ENCODE measurements around the gene MAST4. TPM values are rescaled to one million over a fixed set of nuclear protein-coding genes. Genes with fewer than 3 reads are reported as not detected.
A peak's percentile ranks its signal among the peaks of the same experiment; 100 is the strongest.

The MAST4 gene
- total and polyA plus RNA-seq, 2 of the 13 experiments (the other 11 are each of a cell fraction or from before 2014, with no cell fraction given), result 3.4 to 3.7 TPM

GRCh38 chr5:67003935-67004729 lies 407.9 kb downstream of the MAST4 start (continued):
- TF ChIP-seq, protein P1, sequence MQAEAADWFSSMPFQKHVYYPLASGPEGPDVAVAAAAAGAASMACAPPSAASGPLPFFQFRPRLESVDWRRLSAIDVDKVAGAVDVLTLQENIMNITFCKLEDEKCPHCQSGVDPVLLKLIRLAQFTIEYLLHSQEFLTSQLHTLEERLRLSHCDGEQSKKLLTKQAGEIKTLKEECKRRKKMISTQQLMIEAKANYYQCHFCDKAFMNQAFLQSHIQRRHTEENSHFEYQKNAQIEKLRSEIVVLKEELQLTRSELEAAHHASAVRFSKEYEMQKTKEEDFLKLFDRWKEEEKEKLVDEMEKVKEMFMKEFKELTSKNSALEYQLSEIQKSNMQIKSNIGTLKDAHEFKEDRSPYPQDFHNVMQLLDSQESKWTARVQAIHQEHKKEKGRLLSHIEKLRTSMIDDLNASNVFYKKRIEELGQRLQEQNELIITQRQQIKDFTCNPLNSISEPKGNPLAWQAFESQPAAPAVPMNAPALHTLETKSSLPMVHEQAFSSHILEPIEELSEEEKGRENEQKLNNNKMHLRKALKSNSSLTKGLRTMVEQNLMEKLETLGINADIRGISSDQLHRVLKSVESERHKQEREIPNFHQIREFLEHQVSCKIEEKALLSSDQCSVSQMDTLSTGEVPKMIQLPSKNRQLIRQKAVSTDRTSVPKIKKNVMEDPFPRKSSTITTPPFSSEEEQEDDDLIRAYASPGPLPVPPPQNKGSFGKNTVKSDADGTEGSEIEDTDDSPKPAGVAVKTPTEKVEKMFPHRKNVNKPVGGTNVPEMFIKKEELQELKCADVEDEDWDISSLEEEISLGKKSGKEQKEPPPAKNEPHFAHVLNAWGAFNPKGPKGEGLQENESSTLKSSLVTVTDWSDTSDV (CRISPR knock-in tag; IDR thresholded peaks at IDR 0.05), result no peak
- TF ChIP-seq GATAD2A (CRISPR knock-in tag; IDR thresholded peaks at IDR 0.05) (peak; percentile 52), MAFK (conservative IDR thresholded peaks at IDR 0.05 in 1 of 2, IDR thresholded peaks at IDR 0.05 in 1 of 2; ENCODE audit: low read length in 2 of 2) (no peak), TBX3 (IDR thresholded peaks at IDR 0.05; ENCODE audit: borderline replicate concordance) (peak; percentile 90), PHF5A (CRISPR knock-in tag; IDR thresholded peaks at IDR 0.05; ENCODE audit: low read depth, unreplicated experiment) (no peak), ZNF543 (CRISPR knock-in tag; IDR thresholded peaks at IDR 0.05) (no peak), RNF219 (CRISPR knock-in tag; IDR thresholded peaks at IDR 0.05) (no peak), HMG20A (CRISPR knock-in tag; IDR thresholded peaks at IDR 0.05; ENCODE audit: borderline replicate concordance) (no peak), ADNP (CRISPR knock-in tag; IDR thresholded peaks at IDR 0.05) (no peak), NR2F6 (IDR thresholded peaks at IDR 0.05) (peak; percentile 21; the same call in 1 of the 2 replicates), NR2F6 (CRISPR knock-in tag; IDR thresholded peaks at IDR 0.05) (no peak), FOXC1 (CRISPR knock-in tag; IDR thresholded peaks at IDR 0.05; ENCODE audit: borderline replicate concordance) (no peak), MEIS2 (CRISPR knock-in tag; IDR thresholded peaks at IDR 0.05) (0 out of 2 replicates have a peak, but pooled peaks have one; percentile 24), ELF1 (CRISPR knock-in tag; IDR thresholded peaks at IDR 0.05) (no peak), DRAP1 (CRISPR knock-in tag; IDR thresholded peaks at IDR 0.05) (peak; percentile 68), MED8 (CRISPR knock-in tag; IDR thresholded peaks at IDR 0.05; ENCODE audit: insufficient replicate concordance) (no peak), SAP130 (CRISPR knock-in tag; IDR thresholded peaks at IDR 0.05; ENCODE audit: low read depth) (peak; percentile 78), MAX (IDR thresholded peaks at IDR 0.05) (peak; percentile 46), GTF3A (CRISPR knock-in tag; conservative IDR thresholded peaks at IDR 0.05) (no peak)
- TF ChIP-seq, protein P2, sequence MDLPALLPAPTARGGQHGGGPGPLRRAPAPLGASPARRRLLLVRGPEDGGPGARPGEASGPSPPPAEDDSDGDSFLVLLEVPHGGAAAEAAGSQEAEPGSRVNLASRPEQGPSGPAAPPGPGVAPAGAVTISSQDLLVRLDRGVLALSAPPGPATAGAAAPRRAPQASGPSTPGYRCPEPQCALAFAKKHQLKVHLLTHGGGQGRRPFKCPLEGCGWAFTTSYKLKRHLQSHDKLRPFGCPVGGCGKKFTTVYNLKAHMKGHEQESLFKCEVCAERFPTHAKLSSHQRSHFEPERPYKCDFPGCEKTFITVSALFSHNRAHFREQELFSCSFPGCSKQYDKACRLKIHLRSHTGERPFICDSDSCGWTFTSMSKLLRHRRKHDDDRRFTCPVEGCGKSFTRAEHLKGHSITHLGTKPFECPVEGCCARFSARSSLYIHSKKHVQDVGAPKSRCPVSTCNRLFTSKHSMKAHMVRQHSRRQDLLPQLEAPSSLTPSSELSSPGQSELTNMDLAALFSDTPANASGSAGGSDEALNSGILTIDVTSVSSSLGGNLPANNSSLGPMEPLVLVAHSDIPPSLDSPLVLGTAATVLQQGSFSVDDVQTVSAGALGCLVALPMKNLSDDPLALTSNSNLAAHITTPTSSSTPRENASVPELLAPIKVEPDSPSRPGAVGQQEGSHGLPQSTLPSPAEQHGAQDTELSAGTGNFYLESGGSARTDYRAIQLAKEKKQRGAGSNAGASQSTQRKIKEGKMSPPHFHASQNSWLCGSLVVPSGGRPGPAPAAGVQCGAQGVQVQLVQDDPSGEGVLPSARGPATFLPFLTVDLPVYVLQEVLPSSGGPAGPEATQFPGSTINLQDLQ (CRISPR knock-in tag; IDR thresholded peaks at IDR 0.05), result no peak
- TF ChIP-seq, protein P3, sequence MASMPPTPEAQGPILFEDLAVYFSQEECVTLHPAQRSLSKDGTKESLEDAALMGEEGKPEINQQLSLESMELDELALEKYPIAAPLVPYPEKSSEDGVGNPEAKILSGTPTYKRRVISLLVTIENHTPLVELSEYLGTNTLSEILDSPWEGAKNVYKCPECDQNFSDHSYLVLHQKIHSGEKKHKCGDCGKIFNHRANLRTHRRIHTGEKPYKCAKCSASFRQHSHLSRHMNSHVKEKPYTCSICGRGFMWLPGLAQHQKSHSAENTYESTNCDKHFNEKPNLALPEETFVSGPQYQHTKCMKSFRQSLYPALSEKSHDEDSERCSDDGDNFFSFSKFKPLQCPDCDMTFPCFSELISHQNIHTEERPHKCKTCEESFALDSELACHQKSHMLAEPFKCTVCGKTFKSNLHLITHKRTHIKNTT (CRISPR knock-in tag; IDR thresholded peaks at IDR 0.05), result no peak

All from HepG2 (cell line).